DMS153 treated with DMSO at 0.1 percent for 48 hours (cell line): Measurements from ENCODE around the gene HOXA3.

Source experiments
- DNase-seq: peaks from one replicate; lab custom pipeline; 2025; ENCODE audit not compliant: unreplicated experiment; lab: John Stamatoyannopoulos, UW

Gene HOXA3

GRCh38 chr7:27157702-27158431, 5.5 kb upstream of the HOXA3 start:
- DNase-seq: no peak

- no peak for DNase-seq
Measured at GRCh38 chr7:27156916-27157701, 4.7 kb upstream of the HOXA3 start.

- no peak for DNase-seq
Measured at GRCh38 chr7:27156508-27156898, 4.1 kb upstream of the HOXA3 start, which contains the start of gene HOXA7. Gene HOXA7 (minus strand): TSS chr7:27156675. CDS start chr7:27156545, 130 bp downstream.

GRCh38 chr7:27155816-27156507, 3.6 kb upstream of the HOXA3 start:
- DNase-seq: no peak

GRCh38 chr7:27154901-27155815, 2.8 kb upstream of the HOXA3 start:
- DNase-seq: peak; percentile 30

GRCh38 chr7:27154369-27154768, 2.0 kb upstream of the HOXA3 start:
- no peak for DNase-seq

- DNase-seq: no peak
Measured at GRCh38 chr7:27153526-27153925, 1.1 kb upstream of the HOXA3 start.

- DNase-seq: no peak
Measured at GRCh38 chr7:27152816-27153442, 546 bp upstream of the HOXA3 start.

GRCh38 chr7:27151341-27151930, 947 bp downstream of the HOXA3 start:
- no peak for DNase-seq

- DNase-seq: peak; percentile 88
Measured at GRCh38 chr7:27150568-27151340, 1.6 kb downstream of the HOXA3 start.

GRCh38 chr7:27149842-27150567, 2.4 kb downstream of the HOXA3 start:
- no peak for DNase-seq

GRCh38 chr7:27148756-27149641, 3.4 kb downstream of the HOXA3 start:
- no peak for DNase-seq

GRCh38 chr7:27148031-27148755, 4.2 kb downstream of the HOXA3 start:
- peak; percentile 68 for DNase-seq

GRCh38 chr7:27147199-27148030, 5.0 kb downstream of the HOXA3 start, which contains the start of gene HOXA6:
Gene HOXA6 (minus strand): TSS chr7:27147774. CDS start chr7:27147749, 25 bp downstream.
- peak; percentile 85 for DNase-seq

- no peak for DNase-seq
Measured at GRCh38 chr7:27146491-27147198, 5.7 kb downstream of the HOXA3 start.
